OCI-LY3 (cell line): ENCODE data around the gene MAML2.

Source experiments
- EZH2phosphoT487 ChIP-seq: fragments of 200-600 bp; shearing (Covaris generic); IDR thresholded peaks from 2 replicates; pipeline ENCODE4 v1.6.1; 2018; ENCODE audit warnings: antibody characterized with exemption, mixed run types, low read depth
- TF ChIP-seq, protein P1 (sequence below): fragments of 200-600, 300-600 bp; sonication (generic); IDR thresholded peaks from 2 replicates; pipeline ENCODE4 v1.5.1; 2014; ENCODE audit warnings: antibody characterized with exemption, low read length, low read depth

DNA sequence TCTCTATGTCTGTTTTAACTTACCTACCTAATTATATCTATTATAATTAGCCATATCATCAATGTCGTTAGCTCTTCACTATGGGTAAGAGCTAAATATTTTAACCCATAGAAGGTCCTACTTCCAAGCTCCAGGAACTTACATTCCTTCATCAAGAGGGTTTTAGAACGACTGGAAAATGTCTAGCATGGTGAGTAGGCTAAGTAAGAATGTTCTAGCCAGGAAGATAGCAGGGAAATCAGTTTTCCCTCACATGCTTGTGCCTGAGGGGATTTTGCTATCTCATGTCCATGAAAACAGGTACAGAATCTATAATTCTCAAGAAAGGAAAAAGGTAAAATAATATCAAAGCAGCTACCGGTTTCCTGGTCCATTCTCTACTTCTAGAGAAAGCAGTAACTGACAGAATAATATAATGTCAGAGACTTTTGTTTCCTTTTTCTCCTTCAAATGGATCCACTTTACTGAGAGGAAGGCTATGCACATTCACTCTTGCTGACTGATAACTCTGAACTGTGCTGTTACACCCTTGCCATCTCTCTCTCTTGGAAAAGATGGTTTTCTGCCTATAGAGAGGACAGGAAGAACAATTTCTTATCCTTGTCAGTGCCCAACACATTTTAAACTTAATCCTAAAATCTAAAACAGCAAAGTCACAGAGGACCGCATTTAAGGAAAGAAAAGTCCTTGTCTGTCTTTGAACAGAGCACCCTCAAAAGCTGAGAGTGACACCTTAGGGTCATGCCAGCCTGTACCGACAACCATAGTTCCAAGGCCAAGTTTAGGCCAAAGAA is 67.0 kb downstream of the MAML2 start:
- TF ChIP-seq, protein P1, sequence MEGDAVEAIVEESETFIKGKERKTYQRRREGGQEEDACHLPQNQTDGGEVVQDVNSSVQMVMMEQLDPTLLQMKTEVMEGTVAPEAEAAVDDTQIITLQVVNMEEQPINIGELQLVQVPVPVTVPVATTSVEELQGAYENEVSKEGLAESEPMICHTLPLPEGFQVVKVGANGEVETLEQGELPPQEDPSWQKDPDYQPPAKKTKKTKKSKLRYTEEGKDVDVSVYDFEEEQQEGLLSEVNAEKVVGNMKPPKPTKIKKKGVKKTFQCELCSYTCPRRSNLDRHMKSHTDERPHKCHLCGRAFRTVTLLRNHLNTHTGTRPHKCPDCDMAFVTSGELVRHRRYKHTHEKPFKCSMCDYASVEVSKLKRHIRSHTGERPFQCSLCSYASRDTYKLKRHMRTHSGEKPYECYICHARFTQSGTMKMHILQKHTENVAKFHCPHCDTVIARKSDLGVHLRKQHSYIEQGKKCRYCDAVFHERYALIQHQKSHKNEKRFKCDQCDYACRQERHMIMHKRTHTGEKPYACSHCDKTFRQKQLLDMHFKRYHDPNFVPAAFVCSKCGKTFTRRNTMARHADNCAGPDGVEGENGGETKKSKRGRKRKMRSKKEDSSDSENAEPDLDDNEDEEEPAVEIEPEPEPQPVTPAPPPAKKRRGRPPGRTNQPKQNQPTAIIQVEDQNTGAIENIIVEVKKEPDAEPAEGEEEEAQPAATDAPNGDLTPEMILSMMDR, result no peak
- TF ChIP-seq EZH2phosphoT487, result no peak
